Pulmonary artery endothelial cell (primary cell): ENCODE measurements around the gene MTHFSD. TPM values are rescaled to one million over a fixed set of nuclear protein-coding genes. Genes with fewer than 3 reads are reported as not detected.

Source experiments
- DNase-seq: peaks from one replicate; pipeline ENCODE4 v3.0.0-alpha.2; 2011; ENCODE audit warnings: low read depth, low spot score
- total RNA-seq: library from RNA; depleted of rRNA; stranded (reverse); fragments of >200 nt; gene quantifications from 2 replicates; pipeline ENCODE4 v1.2.3, GENCODE V29; 2014

Gene MTHFSD
- total RNA-seq, 1 donor from 2014 or later, result 10.5 TPM

DNA sequence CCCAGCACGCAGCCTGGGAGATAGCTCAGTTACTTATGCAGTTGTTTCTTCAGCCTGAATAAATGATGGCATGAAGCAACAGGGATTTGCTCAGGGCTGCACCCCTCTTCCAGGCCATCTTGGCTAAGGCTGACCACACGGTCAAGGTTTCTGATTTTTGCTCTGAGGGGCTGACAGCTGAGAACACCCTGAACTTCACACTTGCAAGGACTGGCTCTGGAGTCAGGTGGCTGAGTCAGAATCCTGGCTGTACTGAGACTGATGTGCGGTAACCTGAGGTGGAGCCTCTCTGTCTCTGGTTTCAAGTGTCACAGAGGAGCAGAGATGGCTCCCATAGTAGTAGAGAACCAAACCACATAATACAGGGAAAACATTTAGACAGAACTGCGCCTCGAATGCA lies 4.8 kb downstream of the MTHFSD start:
- no peak for DNase-seq

GRCh38 chr16:86549893-86550190 lies 5.2 kb downstream of the MTHFSD start:
- DNase-seq, result no peak

GRCh38 chr16:86549076-86549892 lies 5.8 kb downstream of the MTHFSD start:
- no peak for DNase-seq

- no peak for DNase-seq
Measured at GRCh38 chr16:86547286-86547685, 7.7 kb downstream of the MTHFSD start.

GRCh38 chr16:86546638-86547013 lies 8.4 kb downstream of the MTHFSD start:
- DNase-seq, result no peak

GRCh38 chr16:86545954-86546637 lies 8.9 kb downstream of the MTHFSD start:
- DNase-seq, result no peak

- no peak for DNase-seq
Measured at GRCh38 chr16:86545481-86545880, 9.6 kb downstream of the MTHFSD start.

- no peak for DNase-seq
Measured at GRCh38 chr16:86542756-86543750, 12.0 kb downstream of the MTHFSD start.

DNA sequence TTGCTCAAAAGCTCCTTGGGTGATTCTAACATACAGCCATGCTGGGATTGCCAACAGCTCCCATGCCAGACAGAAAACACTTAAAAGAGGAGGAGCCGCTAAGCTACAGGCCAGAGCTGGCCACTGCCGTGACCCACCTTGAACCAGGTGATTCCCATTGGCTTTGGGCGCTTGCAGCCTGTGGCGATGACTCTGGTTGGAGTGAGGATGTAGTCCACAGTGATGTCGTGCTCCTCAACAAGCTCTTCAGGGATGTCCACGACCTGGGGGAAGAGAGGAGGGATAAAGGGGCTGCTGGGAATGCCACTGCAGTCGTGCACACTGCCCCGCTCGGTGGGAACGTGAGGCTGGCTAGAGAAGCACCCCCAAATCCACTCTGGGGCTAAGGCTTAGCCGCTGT lies 13.5 kb downstream of the MTHFSD start:
- no peak for DNase-seq

GRCh38 chr16:86540894-86541293 lies 14.1 kb downstream of the MTHFSD start:
- DNase-seq, result no peak

- no peak for DNase-seq
Measured at GRCh38 chr16:86538196-86538780, 16.7 kb downstream of the MTHFSD start.

DNA sequence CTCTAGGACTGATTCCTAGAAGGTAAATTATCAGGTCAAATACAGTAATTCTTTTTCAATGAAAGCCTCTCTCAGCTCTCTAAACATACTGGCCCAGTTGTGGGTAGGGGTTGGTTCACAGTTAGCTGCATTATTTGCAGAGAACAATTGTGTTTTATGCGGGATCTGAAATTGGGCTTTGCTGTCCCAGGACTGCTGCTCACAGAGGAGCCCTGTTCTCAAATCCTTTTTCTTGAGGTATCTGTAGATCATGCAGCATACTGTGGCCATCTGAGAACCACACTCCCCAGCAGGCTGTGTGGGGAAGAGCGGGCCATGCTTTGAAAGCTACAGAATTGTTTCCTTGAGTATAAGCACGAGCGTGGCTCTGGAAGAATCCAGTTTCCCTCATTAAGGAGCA lies 17.5 kb downstream of the MTHFSD start:
- no peak for DNase-seq

DNA sequence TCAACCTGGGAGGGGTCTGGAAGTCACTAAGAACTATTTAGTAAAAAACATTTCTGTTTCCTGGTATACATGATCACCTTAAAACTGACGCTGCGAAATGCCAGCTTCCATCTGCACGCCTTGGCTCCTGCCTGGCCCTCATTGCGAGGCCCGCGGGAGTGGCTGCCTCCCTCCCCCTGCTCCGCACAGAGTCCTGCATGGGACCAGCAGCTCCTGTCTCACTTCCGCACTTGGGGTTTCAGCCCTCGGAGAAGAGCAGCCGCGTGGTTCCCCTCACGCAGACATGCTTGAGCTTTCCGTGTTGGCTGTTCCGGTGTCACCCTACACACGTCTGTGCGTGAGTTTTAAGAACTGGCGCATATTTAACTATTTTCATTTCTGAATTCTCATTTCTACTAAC lies 18.4 kb downstream of the MTHFSD start:
- DNase-seq, result no peak

DNA sequence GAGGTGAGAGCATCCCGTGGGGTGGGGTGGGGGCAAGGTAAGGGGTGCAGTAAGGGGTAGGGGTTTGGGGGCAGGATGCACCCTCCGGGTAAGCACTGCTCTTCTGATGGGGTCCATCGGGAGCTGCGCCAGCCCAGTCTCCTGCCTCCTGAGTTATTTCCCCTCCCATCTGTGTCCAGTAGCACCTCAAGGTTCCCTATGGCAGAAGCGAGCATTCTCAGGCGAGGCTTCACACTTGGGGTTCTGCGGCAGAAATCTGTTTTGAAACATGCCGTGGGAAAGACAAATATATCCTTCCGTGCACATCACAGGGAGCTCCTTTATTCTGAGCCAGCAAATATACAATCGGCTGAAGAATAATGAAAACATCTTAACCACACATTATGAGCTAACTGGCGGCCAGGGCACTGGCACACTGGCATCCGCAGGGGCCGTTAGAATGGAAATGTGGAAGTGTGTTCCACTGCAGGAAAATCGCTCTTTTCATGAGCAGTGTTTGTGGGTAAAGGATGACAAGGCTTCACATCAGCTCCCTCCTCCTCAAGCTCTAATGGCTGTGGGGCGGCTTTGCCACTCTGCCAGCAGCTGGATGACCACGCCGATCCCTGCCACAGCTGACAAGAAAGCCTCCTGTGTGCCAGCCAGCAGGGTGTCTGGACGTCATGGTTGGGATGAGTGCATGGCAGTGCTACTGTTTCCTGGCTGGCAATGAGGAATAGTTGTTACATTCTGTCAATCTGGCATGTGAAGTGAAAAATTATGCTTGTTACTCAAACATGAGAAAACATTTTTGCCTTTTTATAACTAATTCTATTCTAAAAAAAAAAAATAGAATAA lies 20.0 kb downstream of the MTHFSD start:
- no peak for DNase-seq

DNA sequence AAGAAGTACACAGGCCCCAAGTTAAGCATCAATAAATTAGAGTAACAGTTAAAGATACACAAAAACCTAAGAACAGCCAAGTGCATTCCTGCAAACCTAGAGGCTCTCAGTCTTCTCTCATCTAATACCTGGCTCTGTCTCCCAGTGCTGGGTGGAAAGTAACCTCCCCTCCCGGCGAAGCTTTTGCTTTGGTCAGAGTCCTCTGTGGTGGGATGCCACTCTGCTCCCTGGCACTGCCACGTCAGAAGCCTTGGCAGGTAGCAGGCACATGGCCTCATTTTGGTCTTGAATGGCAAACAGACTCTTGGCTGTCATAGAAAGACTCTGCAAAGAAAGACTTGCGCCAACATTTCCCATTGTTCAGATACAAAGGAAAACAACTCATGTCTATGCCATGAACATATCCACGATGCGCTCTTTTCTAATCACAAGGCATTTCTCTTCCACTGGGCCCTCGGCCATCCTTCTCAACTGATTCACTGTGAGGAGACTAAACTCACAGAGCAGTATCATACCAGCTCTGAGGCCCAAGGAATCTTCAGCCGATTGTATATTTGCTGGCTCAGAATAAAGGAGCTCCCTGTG lies 21.2 kb downstream of the MTHFSD start:
- DNase-seq, result no peak

DNA sequence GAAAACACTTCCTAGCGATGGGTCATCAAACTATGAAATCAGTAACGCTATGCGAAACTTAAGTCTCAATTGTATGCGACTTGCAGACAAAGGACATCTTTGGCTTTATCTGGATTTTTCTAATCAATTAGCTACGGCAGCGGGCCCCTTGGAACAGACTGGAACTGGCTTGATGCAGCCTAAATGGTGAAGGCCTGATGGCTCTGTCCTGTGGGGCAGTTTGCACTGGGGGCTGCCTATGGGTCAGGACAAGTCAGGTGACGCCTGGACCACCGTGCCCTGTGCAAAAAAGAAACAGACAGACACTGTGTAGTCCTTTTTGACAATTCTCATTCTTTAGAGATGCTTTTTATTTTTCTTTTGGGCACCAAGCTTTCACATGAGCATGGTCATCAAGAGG lies 22.0 kb downstream of the MTHFSD start:
- DNase-seq, result no peak

DNA sequence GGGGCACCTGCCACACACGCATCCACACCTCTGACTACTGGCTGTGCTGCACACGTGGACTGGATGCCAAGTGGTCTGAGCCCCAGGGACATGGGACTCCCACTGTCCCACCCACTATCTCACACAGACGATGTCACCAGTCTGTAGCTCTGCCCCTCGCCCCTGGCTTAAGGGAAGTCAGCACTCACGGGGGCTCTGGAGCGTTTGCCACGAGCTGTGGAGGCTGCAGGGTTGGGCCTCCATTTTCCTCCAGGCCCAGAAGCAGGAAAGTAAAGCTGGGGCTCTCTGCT lies 22.6 kb downstream of the MTHFSD start:
- no peak for DNase-seq

- DNase-seq, result no peak
Measured at GRCh38 chr16:86531641-86532525, 23.2 kb downstream of the MTHFSD start.

- no peak for DNase-seq
Measured at GRCh38 chr16:86531191-86531545, 23.9 kb downstream of the MTHFSD start.
